ENCODE data around the gene LSM8. TPM values are rescaled to one million over a fixed set of nuclear protein-coding genes. Genes with fewer than 3 reads are reported as not detected.

The LSM8 gene
- total RNA-seq: 23.0 and 32.4 TPM in 2 replicates

DNA sequence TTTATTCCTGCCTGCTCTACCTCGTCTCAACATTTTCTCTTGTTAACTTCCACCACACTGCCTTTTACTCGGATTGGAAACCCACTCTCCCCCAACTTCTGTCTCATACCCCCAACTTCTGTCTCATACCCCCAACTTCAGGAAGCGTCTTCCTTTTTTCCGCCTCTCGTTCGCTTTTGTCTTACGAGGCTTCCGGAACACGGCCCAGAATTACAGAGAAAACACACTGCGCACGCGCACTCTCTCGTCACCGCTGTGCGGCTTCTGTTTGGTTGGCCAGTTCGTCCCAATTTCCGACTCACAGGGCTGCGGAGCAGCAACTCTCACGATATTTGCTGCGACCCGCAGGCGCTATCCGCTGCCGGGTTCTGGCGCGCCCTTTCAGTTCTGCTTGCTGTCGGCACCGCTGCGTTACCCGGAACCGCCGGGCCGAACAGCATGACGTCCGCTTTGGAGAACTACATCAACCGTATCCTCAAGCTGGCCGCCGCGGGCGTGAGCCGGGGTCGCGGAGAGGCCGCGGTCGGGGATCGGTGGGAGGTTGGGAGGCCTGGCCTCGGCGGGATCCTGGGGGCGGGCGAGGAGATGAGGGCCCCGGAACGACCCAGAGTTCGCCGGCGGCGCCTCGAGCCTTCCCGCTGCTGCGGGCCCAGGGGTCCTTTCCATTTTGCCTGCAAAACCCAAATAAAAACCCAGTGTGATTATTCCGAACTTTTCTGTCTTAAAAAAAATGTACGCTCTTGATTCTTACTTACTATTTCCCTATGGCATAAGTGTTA lies at the start of gene LSM8:
Gene LSM8 (plus strand): TSS at position 379 of the 779 bp plus-strand sequence. CDS start 60 bp downstream, at position 439.

DNA sequence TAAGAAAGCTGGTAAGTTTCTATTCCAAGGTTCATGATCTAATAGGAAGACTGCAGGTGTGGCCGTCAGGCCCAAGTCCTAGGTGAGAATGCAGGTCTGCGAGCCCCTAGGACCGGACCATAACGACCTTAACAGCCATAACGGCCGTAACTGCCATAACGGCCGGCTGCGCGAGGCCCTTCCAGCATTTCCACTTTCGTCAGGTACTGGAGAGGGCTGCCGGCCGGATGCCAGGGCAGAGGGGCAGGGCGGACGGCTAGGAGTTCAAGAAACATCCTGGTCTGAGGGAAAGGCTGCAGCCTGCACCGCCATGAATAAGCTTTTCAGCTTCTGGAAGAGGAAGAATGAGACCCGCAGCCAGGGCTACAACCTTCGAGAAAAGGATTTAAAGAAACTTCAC lies 40.6 kb downstream of the LSM8 start, which contains the start of gene ANKRD7:
Gene ANKRD7 (plus strand): TSS at position 184 of the 400 bp plus-strand sequence. CDS start 127 bp downstream, at position 311.

Other genes starting within 250 kb of the LSM8 start
- 0.59 and 0.97 TPM in 2 replicates for gene ANKRD7, start 40.5 kb downstream of the LSM8 start, total RNA-seq

Measured in smooth muscle cell of the umbilical artery (primary cell).